DND-41 (cell line): ENCODE results near the gene CILP.

Experiments used
- ATAC-seq: fragments of 200-7000 bp; cut with Tn5 transposase; 3 replicates; pipeline ENCODE4 v1.9.1; 2021; ENCODE audit warnings: low read depth; ENCODE audit not compliant: insufficient read depth
- DNase-seq: peaks from one replicate; pipeline ENCODE4 v3.0.0-alpha.2; 2020
- H2AFZ ChIP-seq: 2 replicates; pipeline ENCODE4 v1.6.0; 2012; ENCODE audit warnings: low read depth, low read length
- H3K27ac ChIP-seq: 2 replicates; pipeline ENCODE4 v1.5.1; 2012; ENCODE audit warnings: low read length, inconsistent platforms
- H3K27me3 ChIP-seq: fragments of 200-600 bp; sonication (generic); 2 replicates; pipeline ENCODE4 v1.6.0; 2012; ENCODE audit warnings: low read length, mild to moderate bottlenecking, inconsistent platforms; ENCODE audit not compliant: insufficient read depth, poor library complexity
- H3K36me3 ChIP-seq: 2 replicates; pipeline ENCODE4 v1.5.1; 2012; ENCODE audit warnings: low read length, inconsistent platforms; ENCODE audit not compliant: insufficient read depth
- H3K4me1 ChIP-seq: 2 replicates; pipeline ENCODE4 v1.5.1; 2012; ENCODE audit warnings: mild to moderate bottlenecking, low read length; ENCODE audit not compliant: insufficient read depth
- H3K4me2 ChIP-seq: 2 replicates; pipeline ENCODE4 v1.6.0; 2012; ENCODE audit warnings: mild to moderate bottlenecking, moderate library complexity, low read length, inconsistent platforms; ENCODE audit not compliant: insufficient read depth
- H3K4me3 ChIP-seq, 2 experiments: fragments of 200-600 bp in 1 of 2; shearing (Covaris generic) in 1 of 2; 2 replicates each; pipeline ENCODE4 v1.5.1; 2012 to 2016; ENCODE audit warnings: inconsistent platforms in 2 of 2, low read length in 2 of 2, mild to moderate bottlenecking in 2 of 2, low read depth in 1 of 2, moderate library complexity in 1 of 2
- H3K79me2 ChIP-seq: 2 replicates; pipeline ENCODE4 v1.6.0; 2012; ENCODE audit warnings: low read length, inconsistent platforms; ENCODE audit not compliant: insufficient read depth
- H3K9ac ChIP-seq: 2 replicates; pipeline ENCODE4 v1.6.0; 2012; ENCODE audit warnings: low read depth, mild to moderate bottlenecking, inconsistent platforms, low read length, moderate library complexity
- H3K9me3 ChIP-seq: 2 replicates; pipeline ENCODE4 v1.5.1; 2012; ENCODE audit warnings: low read length, moderate library complexity, mild to moderate bottlenecking, inconsistent platforms; ENCODE audit not compliant: insufficient read depth, severe bottlenecking
- H4K20me1 ChIP-seq: 2 replicates; pipeline ENCODE4 v1.6.0; 2012; ENCODE audit warnings: low read length; ENCODE audit not compliant: insufficient read depth
- CTCF ChIP-seq: IDR thresholded peaks from 2 replicates; pipeline ENCODE4 v1.5.1; 2012; ENCODE audit warnings: borderline replicate concordance, low read length, moderate library complexity, mild to moderate bottlenecking; ENCODE audit not compliant: poor library complexity, severe bottlenecking; ENCODE audit errors: extremely low read depth
- EZH2 ChIP-seq: IDR thresholded peaks from 3 replicates; pipeline ENCODE4 v1.6.1; 2012; ENCODE audit warnings: borderline replicate concordance, low read depth, mild to moderate bottlenecking, moderate library complexity, low read length, inconsistent platforms; ENCODE audit not compliant: severe bottlenecking

CILP gene

GRCh38 chr15:65213241-65213640 lies 2.0 kb upstream of the CILP start:
- TF ChIP-seq CTCF (no peak), EZH2 (no peak)
- no peaks in the 10 kb centered on the region for H3K79me2 ChIP-seq

GRCh38 chr15:65212097-65212496 lies 824 bp upstream of the CILP start:
- H3K27ac ChIP-seq: no peak overlapping the region
- H3K79me2 ChIP-seq: no peaks in the 10 kb centered on the region
- no peaks in the 10 kb centered on the region for H3K36me3 ChIP-seq
- H2AFZ ChIP-seq: no peak overlapping the region
- H3K27me3 ChIP-seq: no peaks in the 10 kb centered on the region
- H3K9me3 ChIP-seq: no peaks in the 10 kb centered on the region
- H3K4me2 ChIP-seq: no peak overlapping the region
- no peaks in the 10 kb centered on the region for H3K4me1 ChIP-seq
- TF ChIP-seq EZH2: no peak
- peak; percentile 57 for TF ChIP-seq CTCF
- DNase-seq (peak; percentile 41), ATAC-seq (peak; percentile 60; the same call in 1 of the 3 replicates)
- no peak overlapping the region for H3K4me3 ChIP-seq
- H3K9ac ChIP-seq: no peak overlapping the region
- no peaks in the 10 kb centered on the region for H4K20me1 ChIP-seq

More at GRCh38 chr15:65213241-65213640, 2.0 kb upstream of the CILP start:
- DNase-seq (no peak), ATAC-seq (no peak)
- H2AFZ ChIP-seq: no peak overlapping the region
- no peak overlapping the region for H3K27ac ChIP-seq
- H4K20me1 ChIP-seq: no peaks in the 10 kb centered on the region
- H3K9me3 ChIP-seq: no peaks in the 10 kb centered on the region
- H3K36me3 ChIP-seq: no peaks in the 10 kb centered on the region
- H3K4me3 ChIP-seq: no peak overlapping the region
- H3K4me1 ChIP-seq: no peaks in the 10 kb centered on the region
- no peak overlapping the region for H3K4me2 ChIP-seq
- H3K9ac ChIP-seq: no peak overlapping the region
- no peaks in the 10 kb centered on the region for H3K27me3 ChIP-seq

GRCh38 chr15:65211482-65211982 lies 259 bp upstream of the CILP start:
- no peak overlapping the region for H3K9ac ChIP-seq
- H3K9me3 ChIP-seq: no peaks in the 10 kb centered on the region
- no peak for DNase-seq
- H3K36me3 ChIP-seq: no peaks in the 10 kb centered on the region
- H4K20me1 ChIP-seq: no peaks in the 10 kb centered on the region
- no peak for TF ChIP-seq EZH2
- no peak for TF ChIP-seq CTCF
- H3K4me1 ChIP-seq: no peaks in the 10 kb centered on the region
- no peak for ATAC-seq
- no peak overlapping the region for H2AFZ ChIP-seq
- no peaks in the 10 kb centered on the region for H3K27me3 ChIP-seq
- H3K79me2 ChIP-seq: no peaks in the 10 kb centered on the region
- H3K4me2 ChIP-seq: no peak overlapping the region
- no peak overlapping the region for H3K27ac ChIP-seq
- no peak overlapping the region for H3K4me3 ChIP-seq
